ENCODE measurements around the gene ALG14. TPM values are rescaled to one million over a fixed set of nuclear protein-coding genes. Genes with fewer than 3 reads are reported as not detected.

Gene ALG14
- total and polyA plus RNA-seq, 10 of the 15 experiments (the other 5 are each of a cell fraction or from before 2014, with no cell fraction given): 2.6 to 19.2 (median 7.5) TPM

DNA sequence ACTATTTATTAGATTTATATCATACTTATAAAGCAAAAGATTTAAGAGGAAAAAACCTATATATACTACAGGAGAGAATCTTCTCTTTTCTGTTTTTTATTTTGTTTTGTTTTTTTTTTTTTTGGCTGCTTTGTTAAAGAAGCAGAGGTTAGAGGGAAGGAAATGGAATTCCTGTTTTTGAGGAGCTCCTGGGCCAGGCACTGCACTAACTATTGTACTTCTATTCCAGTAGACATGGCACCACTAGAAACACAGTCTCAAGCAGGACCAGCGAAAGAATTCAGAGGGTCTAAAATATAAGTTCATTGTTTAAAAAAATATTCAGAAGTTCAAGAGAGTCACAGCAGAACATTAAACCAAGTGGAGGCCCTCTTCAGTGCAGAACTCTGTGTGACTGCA is 91.2 kb downstream of the ALG14 start:
- no TSS peak for BruUV-seq (replicated peaks)
- FAIRE-seq: no peak

More for the DNA sequence above, 91.2 kb downstream of the ALG14 start:
- in situ Hi-C loops (cut with MboI): no loop called here
- intact Hi-C loops (cut with micrococcal nuclease; ENCODE audit: unreplicated experiment): no loop called here
- no peak for TF ChIP-seq ATF2 (IDR thresholded peaks at IDR 0.05; ENCODE audit: low read length)
- no peak for TF ChIP-seq ZNF24 (IDR thresholded peaks at IDR 0.05)
- TF ChIP-seq RFX5 (IDR thresholded peaks at IDR 0.05; ENCODE audit: low read depth, low read length): no peak
- TF ChIP-seq SMC3 (IDR thresholded peaks at IDR 0.05; ENCODE audit: borderline replicate concordance, low read length): no peak
- TF ChIP-seq ZNF274 (IDR thresholded peaks at IDR 0.05; ENCODE audit: insufficient read depth, insufficient read length): no peak
- Histone ChIP-seq H3K9me3 (replicated peaks; ENCODE audit: control insufficient read depth, insufficient read depth, low read length) (no peaks in the 10 kb centered on the region), H3K79me2 (ENCODE audit: control insufficient read depth, insufficient read depth, low read length) (no peaks in the 10 kb centered on the region), H3K27ac (ENCODE audit: control insufficient read depth, insufficient read depth) (no peak overlapping the region), H3K4me3 (no peak overlapping the region), H4K20me1 (ENCODE audit: control insufficient read depth, insufficient read depth) (no peaks in the 10 kb centered on the region), H3K27me3 (replicated peaks in 1 of 2; ENCODE audit: control insufficient read depth in 2 of 2, insufficient read depth in 2 of 2, low read length in 1 of 2) (no peaks in the 10 kb centered on the region), H3K36me3 (ENCODE audit: control insufficient read depth in 2 of 2, insufficient read depth in 2 of 2, low read length in 1 of 2) (no peaks in the 10 kb centered on the region), H2AFZ (ENCODE audit: control insufficient read depth, low read depth, low read length) (no peak overlapping the region), H3K9ac (ENCODE audit: control insufficient read depth, insufficient read depth, low read length) (no peak overlapping the region), H3K4me2 (ENCODE audit: control insufficient read depth, insufficient read depth) (no peak overlapping the region), H3K4me1 (ENCODE audit: control insufficient read depth, insufficient read depth, low read length) (no peaks in the 10 kb centered on the region)
- no peak for ATAC-seq
- POLR2A ChIA-PET: no interaction called here
- CTCF ChIA-PET: no interaction called here
- no peak for DNase-seq (ENCODE audit: low read depth, low spot score)
- WGBS (ENCODE audit: insufficient coverage, insufficient replicate concordance, low lambda C conversion rate, missing lambda C conversion rate): 94% methylated on average over 1 of the region's 1 CpG
- RAD21 ChIA-PET (ENCODE audit: unreplicated experiment): no interaction called here
- SMC1A ChIA-PET (ENCODE audit: uncharacterized antibody, unreplicated experiment): no interaction called here
